AG04450 (cell line): ENCODE data around the gene BCAR3. TPM values are rescaled to one million over a fixed set of nuclear protein-coding genes. Genes with fewer than 3 reads are reported as not detected.

Experiments used
- CTCF ChIA-PET: fragments of 300-600, 350-600 bp; formaldehyde crosslinking; extraction: SDS; loops from one replicate; lab custom pipeline; 2022; ENCODE audit warnings: antibody characterized with exemption, inconsistent platforms; lab: Charles Lee
- POLR2A ChIA-PET: fragments of 350-600 bp; formaldehyde crosslinking; extraction: SDS; loops from one replicate; lab custom pipeline; 2021; ENCODE audit warnings: antibody characterized with exemption, inconsistent platforms; lab: Yijun Ruan, JAX
- DNase-seq: peaks from one replicate; pipeline ENCODE4 v3.0.0-alpha.2; 2011; ENCODE audit warnings: low read depth, low spot score
- H3K27ac ChIP-seq: one replicate; pipeline ENCODE4 v1.5.1; 2012; ENCODE audit warnings: low read depth, low read length, control low read depth
- H3K27me3 ChIP-seq: one replicate; pipeline ENCODE4 v1.6.0; 2012; ENCODE audit warnings: low read length; ENCODE audit not compliant: control insufficient read depth, insufficient read depth
- H3K4me3 ChIP-seq: 2 replicates; pipeline ENCODE4 v1.5.1; 2011; ENCODE audit warnings: mild to moderate bottlenecking, low read depth, low read length, control low read depth
- H3K9me3 ChIP-seq: 2 replicates; pipeline ENCODE4 v1.5.1; 2012; ENCODE audit warnings: low read length; ENCODE audit not compliant: control insufficient read depth, insufficient read depth
- CTCF ChIP-seq: IDR thresholded peaks from 2 replicates; pipeline ENCODE4 v1.5.1; 2011; ENCODE audit warnings: low read depth, low read length, control low read depth, inconsistent platforms
- polyA plus RNA-seq: library from polyadenylated mRNA; depleted of rRNA; stranded (reverse); fragments of >200 nt; gene quantifications from 2 replicates; pipeline ENCODE4 v1.2.3, GENCODE V29; 2011

BCAR3 gene
- polyA plus RNA-seq, 1 experiment = 20.6 TPM

GRCh38 chr1:93549811-93550210 lies 131.8 kb downstream of the BCAR3 start:
- POLR2A ChIA-PET = no interaction called here
- Histone ChIP-seq H3K27ac (no peak overlapping the region), H3K4me3 (no peak overlapping the region), H3K27me3 (no peaks in the 10 kb centered on the region), H3K9me3 (no peaks in the 10 kb centered on the region)
- CTCF ChIA-PET = no interaction called here
- DNase-seq = no peak
- TF ChIP-seq CTCF = no peak

- no peaks in the 10 kb centered on the region for H3K27me3 ChIP-seq
- TF ChIP-seq CTCF = no peak
- POLR2A ChIA-PET = no interaction called here
- no peak overlapping the region for H3K27ac ChIP-seq
- CTCF ChIA-PET = no interaction called here
- no peaks in the 10 kb centered on the region for H3K9me3 ChIP-seq
- no peak for DNase-seq
- no peak overlapping the region for H3K4me3 ChIP-seq
Observed at GRCh38 chr1:93549131-93549530, 132.5 kb downstream of the BCAR3 start.

- TF ChIP-seq CTCF = no peak
- Histone ChIP-seq H3K4me3 (no peak overlapping the region), H3K27me3 (no peaks in the 10 kb centered on the region), H3K9me3 (no peaks in the 10 kb centered on the region), H3K27ac (no peak overlapping the region)
- ChIA-PET CTCF (no interaction called here), POLR2A (no interaction called here)
- DNase-seq = no peak
Observed at GRCh38 chr1:93546162-93546863, 135.3 kb downstream of the BCAR3 start.

- ChIA-PET CTCF (interaction anchor here (0.6 to 1.2 kb wide), 4 partner anchors 9 to 93 kb away, joined by 3 to 7 read pairs (median 6); no protein-coding TSS in a partner anchor), POLR2A (interaction anchor here (0.6 to 0.7 kb wide), 2 partner anchors 19 to 304 kb away, joined by 3 to 10 read pairs; no protein-coding TSS in a partner anchor)
- no peak for TF ChIP-seq CTCF
- H3K27me3 ChIP-seq = no peaks in the 10 kb centered on the region
- H3K4me3 ChIP-seq = no peak overlapping the region
- no peak overlapping the region for H3K27ac ChIP-seq
- no peaks in the 10 kb centered on the region for H3K9me3 ChIP-seq
- no peak for DNase-seq
Observed at GRCh38 chr1:93542398-93542797, 139.2 kb downstream of the BCAR3 start.

GRCh38 chr1:93541045-93541444 lies 140.6 kb downstream of the BCAR3 start:
- ChIA-PET POLR2A (no interaction called here), CTCF (interaction anchor here (0.6 to 1.3 kb wide), 2 partner anchors 16 to 236 kb away, joined by 3 to 4 read pairs; no protein-coding TSS in a partner anchor)
- no peak for TF ChIP-seq CTCF
- H3K27ac ChIP-seq = no peak overlapping the region
- DNase-seq = no peak
- no peak overlapping the region for H3K4me3 ChIP-seq
- H3K27me3 ChIP-seq = no peaks in the 10 kb centered on the region
- H3K9me3 ChIP-seq = no peaks in the 10 kb centered on the region
